GM21528 (cell line): ENCODE results near the gene PRELID3B.

Experiments used
- ATAC-seq: cut with Tn5 transposase; IDR thresholded peaks from one replicate; pipeline ENCODE4 v1.9.1; 2021; ENCODE audit warnings: mild to moderate bottlenecking, moderate library complexity; ENCODE audit not compliant: unreplicated experiment, low FRiP score

Gene PRELID3B

DNA sequence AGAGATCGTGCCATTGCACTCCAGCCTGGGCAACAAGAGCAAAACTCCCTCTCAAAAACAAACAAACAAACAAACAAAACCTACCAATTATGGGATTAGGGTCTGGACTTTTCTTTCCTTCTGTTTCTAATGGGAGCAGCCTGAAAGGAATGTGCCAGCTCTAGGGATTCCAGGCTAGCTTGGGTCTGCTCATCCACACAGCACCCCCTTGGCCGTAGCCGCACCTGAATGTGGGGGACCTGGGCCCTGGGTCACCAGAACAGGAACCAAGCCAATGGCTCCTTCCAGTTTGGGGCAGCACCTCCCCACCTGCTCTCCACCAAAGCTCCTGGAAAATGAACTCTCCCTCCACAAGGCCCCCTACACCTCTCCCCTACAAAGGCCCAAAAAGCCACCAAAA is 42.3 kb downstream of the PRELID3B start:
- ATAC-seq = no peak

DNA sequence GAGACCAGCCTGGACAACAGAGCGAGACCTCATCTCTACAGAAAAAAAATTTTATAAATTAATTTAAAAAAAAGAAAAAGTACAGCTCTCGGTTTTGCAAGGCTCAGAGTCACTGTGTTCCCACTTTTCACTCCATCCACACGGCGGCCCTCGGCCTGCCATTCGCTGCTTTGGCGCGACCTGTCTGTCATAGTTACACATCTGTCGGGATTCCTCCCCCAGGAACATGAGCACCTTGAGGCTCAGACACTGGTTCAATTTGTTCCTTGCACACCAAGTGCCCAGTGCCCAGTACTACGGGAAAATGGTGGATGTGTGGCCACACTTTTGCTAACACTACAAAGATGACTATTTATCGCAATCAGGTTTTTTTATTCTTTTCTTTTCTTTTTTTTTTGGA is 43.9 kb downstream of the PRELID3B start:
- ATAC-seq = no peak

DNA sequence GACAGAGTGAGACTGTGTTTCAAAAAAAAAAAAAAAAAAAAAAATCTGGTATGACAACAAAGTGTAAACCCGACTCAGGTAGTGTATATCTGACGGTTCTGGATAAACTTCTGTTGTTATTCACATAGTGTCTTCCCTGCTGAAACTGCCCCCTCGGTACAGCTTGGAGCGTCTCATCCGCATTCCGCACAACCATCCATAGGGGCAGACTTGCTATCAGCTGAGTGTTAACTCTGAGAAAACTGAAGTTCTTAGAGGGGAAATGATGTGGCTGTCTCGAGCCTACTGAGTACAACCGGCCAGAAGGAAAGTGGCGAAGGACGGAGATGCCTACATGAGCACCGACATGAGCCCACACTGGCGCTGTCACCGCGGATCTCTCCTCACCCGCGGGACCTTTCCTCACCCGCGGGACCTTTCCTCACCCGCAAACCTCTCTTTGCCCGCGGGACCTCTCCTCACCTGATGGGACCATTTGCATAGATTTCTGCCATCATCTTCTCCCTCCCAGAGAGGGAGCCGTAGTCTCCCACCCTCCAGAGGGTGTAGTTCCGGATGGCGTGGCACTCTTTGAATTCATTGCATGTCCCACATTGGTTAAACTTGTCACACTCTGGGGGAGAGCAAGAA is 45.3 kb downstream of the PRELID3B start:
- ATAC-seq = no peak

DNA sequence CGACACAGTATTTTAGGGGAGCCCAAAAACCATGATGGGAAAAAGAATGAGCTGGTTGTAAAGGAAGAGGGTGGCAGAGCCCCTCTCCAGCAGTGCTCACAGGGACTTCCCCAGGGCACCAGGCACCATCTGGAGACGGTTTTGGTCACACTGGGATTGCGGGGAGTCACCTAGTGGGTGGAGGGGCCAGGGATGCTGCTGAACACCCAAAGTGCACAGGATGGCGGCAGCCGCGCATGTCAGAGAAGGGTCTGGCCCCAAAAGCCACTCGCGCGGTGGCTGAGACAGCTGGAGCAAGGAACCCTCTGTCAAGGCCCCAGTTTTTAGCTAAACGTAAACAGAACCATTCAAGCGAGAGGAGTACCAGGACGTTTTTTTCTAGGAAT is 46.4 kb downstream of the PRELID3B start:
- no peak for ATAC-seq

DNA sequence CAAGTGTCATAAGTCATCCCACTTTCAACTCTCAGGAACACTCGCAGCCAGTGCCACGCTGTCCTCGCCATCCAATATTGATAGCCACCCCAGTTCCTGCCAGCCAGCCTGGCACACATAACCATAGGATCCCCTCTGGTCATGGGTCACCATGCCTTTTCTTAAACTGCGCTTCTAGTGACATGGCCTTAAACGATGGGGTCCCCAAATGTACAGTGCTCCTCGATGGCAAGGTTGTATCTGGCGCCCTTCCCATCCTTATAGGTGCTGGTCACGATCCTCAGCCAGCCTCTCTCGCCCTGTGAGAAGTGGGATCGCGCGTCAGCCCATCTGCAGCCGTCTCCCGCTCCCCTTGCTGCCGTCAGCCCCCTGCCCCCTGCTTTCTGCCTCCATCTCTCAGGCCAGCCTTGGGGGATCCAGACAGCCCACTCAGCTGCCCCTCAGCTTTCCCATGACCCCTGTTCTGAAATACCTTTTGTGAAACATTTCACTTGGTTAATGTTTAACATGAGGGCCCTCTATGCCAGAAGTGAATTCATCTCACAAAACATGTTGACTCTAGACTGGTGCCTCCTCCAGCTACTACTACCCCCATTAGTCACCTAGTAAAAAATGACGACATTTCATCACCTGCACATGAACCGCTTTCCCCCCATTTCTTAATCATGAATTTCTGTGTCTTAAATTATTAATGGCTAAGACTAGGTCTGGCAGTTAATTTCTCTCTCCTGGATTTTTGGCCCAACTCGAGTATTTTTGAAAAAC is 46.9 kb downstream of the PRELID3B start:
- ATAC-seq = no peak

DNA sequence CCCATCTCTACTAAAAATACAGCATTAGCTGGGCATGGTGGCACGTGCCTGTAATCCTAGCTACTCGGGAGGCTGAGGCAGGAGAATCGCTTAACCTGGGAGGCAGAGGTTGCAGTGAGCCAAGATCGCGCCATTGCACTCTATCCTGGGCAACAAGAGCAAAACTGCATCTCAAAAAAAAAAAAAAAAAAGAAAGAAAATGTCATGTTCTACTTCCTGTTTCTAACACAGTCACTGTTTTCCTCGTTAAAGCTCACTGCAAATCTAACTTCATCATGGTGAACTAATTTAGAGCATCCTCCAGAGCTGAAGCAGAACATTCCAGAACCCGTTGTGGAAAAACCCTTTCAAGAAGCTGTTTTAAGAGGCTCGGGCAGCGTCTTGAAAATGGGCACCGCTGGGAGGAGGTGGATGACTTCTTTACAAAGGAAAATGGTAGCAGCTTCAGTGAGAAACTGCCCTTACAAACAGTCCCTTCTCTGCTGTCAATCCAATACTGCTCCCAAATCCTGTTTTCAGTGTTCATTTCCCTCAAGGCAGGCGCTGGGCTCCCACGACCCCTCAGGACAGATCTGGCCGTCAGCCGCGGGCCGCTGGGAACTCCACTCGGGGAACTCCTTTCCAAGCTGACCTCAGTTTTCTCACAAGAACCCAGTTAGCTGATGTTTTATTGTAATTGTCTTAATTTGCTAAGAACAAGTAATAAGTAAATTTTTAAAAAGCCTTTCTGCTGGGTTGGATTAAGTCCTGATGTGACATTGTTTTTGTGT is 48.0 kb downstream of the PRELID3B start:
- ATAC-seq = no peak

DNA sequence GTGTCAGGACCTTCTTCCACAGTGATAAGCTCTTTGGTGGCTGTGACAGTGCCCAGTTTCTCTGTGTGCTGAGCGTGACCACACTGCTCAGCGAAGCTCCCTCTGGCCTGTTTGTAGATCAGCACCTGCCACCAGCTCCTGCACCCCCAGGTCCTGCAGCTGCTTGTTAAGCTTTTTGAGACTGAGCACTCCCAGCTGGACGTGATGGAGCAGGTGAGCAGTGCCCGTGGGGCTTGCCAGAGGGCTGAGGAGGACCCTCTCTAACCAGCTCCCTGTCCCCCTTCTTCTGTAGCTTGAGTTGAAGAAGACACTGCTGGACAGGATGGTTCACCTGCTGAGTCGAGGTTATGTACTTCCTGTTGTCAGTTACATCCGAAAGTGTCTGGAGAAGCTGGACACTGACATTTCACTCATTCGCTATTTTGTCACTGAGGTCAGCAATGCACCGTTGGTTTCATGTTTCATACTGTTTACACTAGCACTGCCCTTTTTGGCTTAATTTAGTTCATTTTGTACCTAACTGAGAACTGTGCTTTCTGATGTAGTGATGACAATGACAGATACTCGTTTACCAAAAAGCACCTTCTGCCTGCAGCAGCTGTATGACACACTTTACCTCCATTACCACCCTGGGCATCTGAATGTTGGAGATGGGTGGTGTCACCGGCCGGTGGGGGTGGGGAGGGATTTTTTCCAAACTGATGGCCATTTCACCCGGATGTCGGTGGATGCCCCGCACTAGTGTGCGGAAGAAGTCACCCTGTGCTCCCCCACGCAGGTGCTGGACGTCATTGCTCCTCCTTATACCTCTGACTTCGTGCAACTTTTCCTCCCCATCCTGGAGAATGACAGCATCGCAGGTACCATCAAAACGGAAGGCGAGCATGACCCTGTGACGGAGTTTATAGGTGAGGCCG is 49.0 kb downstream of the PRELID3B start:
- ATAC-seq = no peak

DNA sequence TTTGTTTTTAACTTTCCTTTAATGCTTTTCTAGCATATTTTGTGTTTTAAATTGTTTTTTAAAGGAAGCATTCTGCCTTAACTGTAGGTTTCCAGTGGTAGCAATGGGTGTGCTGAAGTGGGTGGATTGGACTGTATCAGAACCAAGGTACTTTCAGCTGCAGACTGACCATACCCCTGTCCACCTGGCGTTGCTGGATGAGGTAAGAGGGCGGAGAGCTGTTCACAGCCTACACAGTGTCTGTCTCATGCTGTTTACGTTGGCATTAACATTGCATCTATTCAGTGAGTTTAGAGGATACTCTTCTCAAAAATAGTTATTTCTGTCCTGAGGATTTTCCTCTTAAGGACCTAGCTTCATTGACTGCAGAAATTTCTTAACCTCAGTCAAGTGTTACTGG is 49.7 kb downstream of the PRELID3B start:
- no peak for ATAC-seq

DNA sequence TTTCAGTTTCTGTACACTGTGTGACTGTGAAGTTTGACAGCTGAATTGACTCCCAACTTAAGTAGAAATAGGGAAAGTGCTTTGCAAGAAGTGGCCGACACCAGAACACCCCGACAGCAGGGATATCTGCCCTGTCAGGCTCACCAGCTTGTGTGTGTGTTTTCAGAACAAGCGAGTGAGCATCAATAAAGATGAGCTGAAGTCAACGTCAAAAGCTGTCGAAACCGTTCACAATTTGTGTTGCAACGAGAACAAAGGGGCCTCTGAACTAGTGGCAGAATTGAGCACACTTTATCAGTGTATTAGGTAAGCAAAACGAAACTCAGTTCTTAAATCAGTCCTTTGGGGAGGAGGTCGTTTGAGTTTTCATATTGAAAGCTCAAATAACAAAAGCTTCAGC is 50.9 kb downstream of the PRELID3B start:
- ATAC-seq = no peak

DNA sequence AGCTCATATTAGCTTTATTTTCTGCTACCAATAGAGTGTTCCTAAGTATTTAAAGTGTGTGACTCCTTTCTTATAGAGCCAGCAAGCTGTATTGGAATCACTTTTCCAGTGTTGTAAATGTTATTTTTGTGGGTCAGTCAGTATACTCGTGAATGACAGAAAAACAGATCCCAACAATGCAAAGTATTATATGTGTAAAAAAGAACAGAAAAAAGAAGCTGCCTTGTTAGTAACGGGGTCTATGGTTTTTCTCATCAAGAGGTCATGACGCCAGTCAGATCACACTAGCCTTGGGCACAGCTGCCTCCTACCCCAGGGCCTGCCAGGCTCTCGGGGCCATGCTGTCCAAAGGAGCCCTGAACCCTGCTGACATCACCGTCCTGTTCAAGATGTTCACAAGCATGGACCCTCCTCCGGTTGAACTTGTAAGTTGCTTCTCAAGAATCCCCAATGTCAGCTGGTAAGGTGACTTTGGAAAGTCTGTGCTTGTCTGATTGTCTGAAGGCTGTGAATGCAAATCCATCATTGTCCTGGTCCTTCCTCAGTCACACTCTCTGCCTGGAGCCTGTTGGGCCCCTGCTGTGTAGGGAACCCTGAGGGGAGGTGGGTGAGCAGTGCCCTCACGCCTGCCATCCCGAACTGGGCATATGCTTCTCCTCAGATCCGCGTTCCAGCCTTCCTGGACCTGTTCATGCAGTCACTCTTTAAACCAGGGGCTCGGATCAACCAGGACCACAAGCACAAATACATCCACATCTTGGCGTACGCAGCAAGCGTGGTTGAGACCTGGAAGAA is 51.7 kb downstream of the PRELID3B start:
- no peak for ATAC-seq

DNA sequence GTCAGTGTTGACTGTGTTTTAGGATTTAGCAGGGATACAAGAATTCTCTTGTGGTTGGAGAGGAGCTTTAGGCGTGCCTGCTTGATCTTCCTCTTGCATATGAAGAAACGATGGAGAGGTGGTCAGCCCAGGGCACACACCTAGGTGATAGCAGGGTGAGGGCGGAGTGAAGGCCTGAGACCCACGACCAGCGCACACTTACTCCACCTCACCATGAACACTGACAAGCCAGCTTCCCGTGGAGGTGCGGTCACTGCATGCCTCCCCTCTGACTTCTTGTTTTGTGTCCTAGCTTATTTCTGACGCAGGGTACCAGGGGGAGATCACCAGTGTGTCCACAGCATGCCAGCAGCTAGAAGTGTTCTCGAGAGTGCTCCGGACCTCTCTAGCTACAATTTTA is 53.4 kb downstream of the PRELID3B start:
- no peak for ATAC-seq

DNA sequence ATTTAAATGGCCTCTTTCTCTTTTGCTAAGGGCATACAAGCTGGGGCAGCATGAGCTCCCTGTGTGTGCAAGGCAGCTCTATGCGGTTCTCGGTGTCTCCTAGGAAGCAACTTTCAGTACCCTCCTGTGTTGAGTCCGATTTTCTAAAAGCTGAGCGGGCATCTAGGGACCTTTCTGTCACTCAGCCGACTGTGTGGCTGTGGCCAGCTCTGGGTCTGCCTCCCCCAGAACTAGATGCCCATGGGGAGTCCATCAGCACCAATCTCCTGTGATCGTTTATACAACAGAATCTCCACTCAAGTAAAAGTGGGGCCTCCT is 54.1 kb downstream of the PRELID3B start:
- no peak for ATAC-seq

DNA sequence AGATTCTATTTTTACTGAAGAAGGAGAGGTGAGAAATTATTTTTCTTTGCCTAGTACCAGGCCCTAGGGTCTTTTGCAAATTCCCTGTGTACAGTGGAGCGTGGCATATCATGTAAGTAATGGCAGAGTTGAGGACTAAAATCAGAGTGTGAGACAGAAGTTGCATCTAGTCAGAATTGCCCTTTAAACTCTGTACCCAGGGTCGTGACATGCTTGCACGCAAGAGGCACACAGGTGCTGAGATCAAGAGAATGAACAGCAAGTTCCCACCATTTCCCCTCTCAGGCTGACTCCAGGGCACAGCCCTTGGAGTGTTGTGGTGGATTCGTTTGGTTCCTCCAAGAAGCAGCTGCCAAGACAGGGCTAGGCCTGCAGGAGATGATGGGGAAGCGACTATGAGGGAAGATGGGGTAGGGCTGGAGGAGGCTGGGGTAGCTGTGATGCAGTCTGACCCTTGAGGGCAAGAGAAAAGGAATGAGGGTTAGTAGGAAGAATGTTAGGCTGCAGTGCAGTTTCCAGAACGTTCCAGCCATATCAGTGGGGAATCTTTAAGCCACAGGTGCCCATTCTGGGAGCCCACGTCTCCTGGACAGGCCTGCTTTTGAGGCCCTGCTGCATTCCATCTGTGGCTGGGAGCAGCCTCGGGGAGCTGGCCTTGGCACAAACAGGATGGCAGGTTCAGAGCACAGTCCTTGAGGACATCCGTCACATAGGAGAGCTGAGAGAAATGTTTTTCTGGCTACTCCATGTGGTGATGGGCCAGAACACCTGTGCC is 54.6 kb downstream of the PRELID3B start:
- no peak for ATAC-seq

DNA sequence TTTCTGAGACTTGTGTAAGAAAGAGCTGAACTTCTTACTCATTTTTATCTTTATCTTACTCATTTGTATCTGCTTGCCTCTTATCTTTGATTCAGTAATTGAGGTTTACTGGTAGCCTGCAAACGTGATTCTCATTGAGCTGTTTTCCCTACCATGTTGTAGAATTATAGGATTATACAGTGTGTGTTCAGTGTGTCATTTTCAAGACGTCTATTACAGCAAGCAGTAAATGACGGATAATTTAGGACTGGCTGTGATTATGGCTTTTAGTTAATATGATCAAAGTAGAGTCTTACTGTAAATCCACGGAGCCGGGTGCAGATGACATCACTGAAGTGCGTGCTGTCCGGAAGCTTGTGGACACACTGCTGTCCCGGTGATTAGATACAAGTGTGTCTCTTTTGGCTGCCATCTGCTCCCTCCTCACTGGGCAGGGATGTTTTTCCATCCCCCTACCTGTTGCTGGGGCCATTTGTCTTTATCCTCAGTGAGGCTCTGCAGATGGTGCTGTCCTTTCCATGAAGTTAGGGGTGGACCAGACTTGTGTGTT is 55.5 kb downstream of the PRELID3B start:
- ATAC-seq = no peak

DNA sequence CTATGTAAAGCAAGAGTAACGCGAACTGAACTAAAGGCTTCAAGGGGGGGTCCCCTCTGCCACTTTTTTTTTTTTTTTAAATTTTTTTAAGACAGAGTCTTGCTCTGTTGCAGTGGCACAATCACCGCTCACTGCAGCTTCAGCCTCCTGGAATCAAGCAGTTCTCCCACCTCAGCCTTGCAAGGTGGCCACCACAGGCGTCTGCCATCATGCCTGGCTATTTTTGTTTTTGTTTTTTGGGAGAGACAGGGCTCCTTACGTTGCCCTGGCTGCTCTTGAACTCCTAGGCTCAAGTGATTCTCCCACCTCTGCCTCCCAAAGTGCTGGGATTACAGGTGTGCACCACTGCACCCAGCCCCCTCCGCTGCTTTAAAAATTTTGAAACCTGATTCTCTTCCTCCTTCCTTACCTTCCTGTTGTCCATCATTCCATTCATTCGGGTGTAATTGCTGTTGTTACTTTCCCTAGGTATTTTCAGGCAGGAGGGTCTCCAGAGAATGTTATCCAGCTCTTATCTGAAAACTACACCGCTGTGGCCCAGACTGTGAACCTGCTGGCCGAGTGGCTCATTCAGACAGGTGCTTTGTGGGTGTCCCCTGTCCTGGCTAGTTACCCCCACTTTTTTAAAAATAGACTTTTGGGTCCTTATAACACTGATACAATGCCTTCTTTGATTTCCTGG is 56.2 kb downstream of the PRELID3B start:
- no peak for ATAC-seq

DNA sequence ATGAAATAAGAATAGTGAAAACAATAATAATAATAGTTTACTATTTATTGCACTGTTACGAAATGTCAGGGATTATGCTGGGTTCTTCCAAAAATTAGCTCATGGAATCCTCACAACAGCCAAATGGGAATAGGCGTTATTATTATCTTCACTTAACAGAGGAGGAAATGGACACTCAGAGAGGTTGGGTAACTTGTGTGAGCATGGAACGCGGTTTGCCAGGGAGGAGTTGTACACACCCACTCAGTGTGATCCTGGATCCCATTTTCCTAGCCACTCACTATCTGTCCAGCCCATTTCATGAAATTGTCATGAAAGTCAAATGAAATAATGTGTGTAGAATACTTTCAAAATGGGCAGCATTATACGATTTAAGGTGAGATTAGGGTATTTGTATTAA is 56.9 kb downstream of the PRELID3B start:
- ATAC-seq = no peak

DNA sequence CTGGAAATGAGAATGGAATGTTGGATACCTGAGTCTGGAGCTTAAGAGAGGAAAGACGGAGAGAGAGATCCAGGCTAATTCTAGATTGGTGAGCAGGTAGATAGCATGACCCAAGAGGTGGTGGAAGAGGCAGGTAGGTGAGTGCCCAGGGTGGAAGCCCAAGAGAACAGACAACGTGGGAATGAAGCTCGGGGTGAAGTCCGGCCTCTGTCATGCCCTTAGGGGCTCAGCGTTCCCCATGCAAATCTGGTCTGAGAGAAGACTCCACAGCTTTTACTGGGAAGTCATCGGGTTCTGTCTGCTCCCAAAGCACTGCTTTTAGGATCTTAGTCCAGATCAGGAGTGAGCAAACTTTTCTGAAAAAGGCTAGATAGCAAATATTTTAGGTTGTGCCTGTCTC is 57.9 kb downstream of the PRELID3B start:
- no peak for ATAC-seq
